OCI-LY7 (cell line): ENCODE data around the gene PIK3C2A.

Source experiments
- CTCF ChIP-seq: fragments of 200-600 bp; sonication (generic); conservative IDR thresholded peaks from 2 replicates; pipeline ENCODE4 v1.5.1; 2014; ENCODE audit warnings: mild to moderate bottlenecking, antibody characterized with exemption, low read length, moderate library complexity, mixed read lengths
- EZH2phosphoT487 ChIP-seq: fragments of 200-600 bp; sonication (generic); IDR thresholded peaks from 2 replicates; pipeline ENCODE4 v1.6.1; 2018; ENCODE audit warnings: low read depth, borderline replicate concordance, mild to moderate bottlenecking, mixed run types, antibody characterized with exemption, low read length, moderate library complexity, mixed read lengths

GRCh38 chr11:17162376-17162775 is 45.4 kb downstream of the PIK3C2A start:
- TF ChIP-seq CTCF (no peak), EZH2phosphoT487 (no peak)
